SJCRH30 (cell line): ENCODE data around the gene ELMOD3. TPM values are rescaled to one million over a fixed set of nuclear protein-coding genes. Genes with fewer than 3 reads are reported as not detected.
A peak's percentile ranks its signal among the peaks of the same experiment; 100 is the strongest.
"Not testable (repeated sequence)": the region's sequence is repeated elsewhere in the genome, so short reads cannot be mapped to it uniquely, and the experiment has no call there.

Experiments
- DNase-seq, 2 experiments: peaks; one replicate each; pipeline ENCODE4 v3.0.0-alpha.2; 2015 to 2020
- H3K27ac ChIP-seq: fragments of 250-450 bp; sonication (Bioruptor Pico); 2 replicates; pipeline ENCODE4 v1.5.1; 2020; ENCODE audit warnings: mild to moderate bottlenecking, moderate library complexity
- H3K27me3 ChIP-seq: fragments of 250-450 bp; sonication (Bioruptor Pico); 2 replicates; pipeline ENCODE4 v1.5.1; 2020; ENCODE audit warnings: mild to moderate bottlenecking, moderate library complexity
- H3K36me3 ChIP-seq: fragments of 250-450 bp; sonication (Bioruptor Pico); 2 replicates; pipeline ENCODE4 v1.5.1; 2020; ENCODE audit warnings: mild to moderate bottlenecking, moderate library complexity
- H3K4me1 ChIP-seq: fragments of 250-450 bp; sonication (Bioruptor Pico); 2 replicates; pipeline ENCODE4 v1.5.1; 2020; ENCODE audit warnings: mild to moderate bottlenecking, moderate library complexity
- H3K4me3 ChIP-seq: fragments of 250-450 bp; sonication (Bioruptor Pico); 2 replicates; pipeline ENCODE4 v1.5.1; 2020; ENCODE audit warnings: mild to moderate bottlenecking, moderate library complexity
- H3K9me3 ChIP-seq: fragments of 250-450 bp; sonication (Bioruptor Pico); replicated peaks from 2 replicates; pipeline ENCODE4 v1.5.1; 2020; ENCODE audit warnings: mild to moderate bottlenecking, moderate library complexity
- total RNA-seq: library from RNA; depleted of rRNA; stranded (reverse); fragments of >200 nt; shearing (Covaris generic); gene quantifications from 2 replicates; pipeline ENCODE4 v1.2.3, GENCODE V29; 2014

Gene ELMOD3
- total RNA-seq, 1 experiment from 2014 or later: 19.3 TPM

DNA sequence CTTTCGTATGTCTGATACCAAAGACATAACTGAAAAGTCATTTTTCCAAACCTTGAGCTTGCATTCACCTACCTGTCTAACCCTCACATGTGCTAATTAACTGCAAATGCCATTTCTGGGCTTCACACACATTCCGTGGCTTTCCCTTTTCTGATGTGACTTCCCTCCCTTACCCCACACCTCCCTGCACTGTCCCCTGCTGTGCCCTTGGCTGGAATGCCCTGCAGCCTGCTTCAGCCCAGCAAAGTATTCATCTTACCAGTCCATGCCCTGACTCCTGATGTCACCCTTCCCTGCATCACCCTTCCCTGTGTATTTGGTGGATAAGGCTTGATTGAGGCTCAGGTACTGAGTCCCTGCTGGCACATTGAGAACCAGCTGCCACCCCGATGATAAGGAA is 12.4 kb upstream of the ELMOD3 start:
- H3K27me3 ChIP-seq: no peaks in the 10 kb centered on the region
- no peaks in the 10 kb centered on the region for H3K9me3 ChIP-seq
- no peak overlapping the region for H3K27ac ChIP-seq
- DNase-seq: no peak
- no peak overlapping the region for H3K4me3 ChIP-seq
- no peaks in the 10 kb centered on the region for H3K4me1 ChIP-seq
- H3K36me3 ChIP-seq: peaks cover 5% of the 10 kb centered on the region

DNA sequence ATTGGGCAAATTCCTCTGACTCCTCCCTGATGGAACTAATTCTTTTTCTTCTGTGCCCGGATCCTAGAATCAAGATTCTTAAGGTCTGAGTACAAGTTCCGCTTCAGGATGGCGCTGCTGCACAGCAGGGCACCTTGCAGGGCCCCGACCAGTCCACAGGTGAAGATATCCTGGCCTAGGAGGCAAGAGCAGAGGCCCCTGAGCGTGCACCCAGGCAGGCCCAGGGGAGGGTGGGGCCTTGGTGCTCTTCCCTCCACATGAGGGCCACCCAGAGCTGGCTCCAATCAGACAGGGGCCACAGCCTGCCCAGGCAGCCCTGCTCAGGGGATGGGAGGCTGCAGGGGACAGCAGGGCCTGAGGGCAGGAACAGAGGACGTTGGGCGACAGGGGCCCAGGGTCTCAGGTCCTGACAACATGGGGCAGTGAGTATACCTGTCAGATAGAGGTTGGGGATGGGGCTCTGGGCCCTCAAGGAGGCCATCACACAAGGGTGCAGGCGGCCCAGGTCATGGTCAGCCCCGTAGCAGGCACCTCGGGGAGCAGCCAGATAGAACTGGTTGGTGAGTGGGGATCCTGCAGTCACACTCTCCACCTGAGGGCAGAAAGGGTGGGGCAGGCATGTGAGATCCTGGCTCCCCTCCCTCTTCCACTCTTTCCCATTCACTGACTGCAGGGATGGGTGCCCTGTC is 11.2 kb upstream of the ELMOD3 start:
- not testable (repeated sequence) for DNase-seq, H3K9me3 ChIP-seq, H3K27me3 ChIP-seq, H3K36me3 ChIP-seq, H3K4me1 ChIP-seq, H3K4me3 ChIP-seq, H3K27ac ChIP-seq

DNA sequence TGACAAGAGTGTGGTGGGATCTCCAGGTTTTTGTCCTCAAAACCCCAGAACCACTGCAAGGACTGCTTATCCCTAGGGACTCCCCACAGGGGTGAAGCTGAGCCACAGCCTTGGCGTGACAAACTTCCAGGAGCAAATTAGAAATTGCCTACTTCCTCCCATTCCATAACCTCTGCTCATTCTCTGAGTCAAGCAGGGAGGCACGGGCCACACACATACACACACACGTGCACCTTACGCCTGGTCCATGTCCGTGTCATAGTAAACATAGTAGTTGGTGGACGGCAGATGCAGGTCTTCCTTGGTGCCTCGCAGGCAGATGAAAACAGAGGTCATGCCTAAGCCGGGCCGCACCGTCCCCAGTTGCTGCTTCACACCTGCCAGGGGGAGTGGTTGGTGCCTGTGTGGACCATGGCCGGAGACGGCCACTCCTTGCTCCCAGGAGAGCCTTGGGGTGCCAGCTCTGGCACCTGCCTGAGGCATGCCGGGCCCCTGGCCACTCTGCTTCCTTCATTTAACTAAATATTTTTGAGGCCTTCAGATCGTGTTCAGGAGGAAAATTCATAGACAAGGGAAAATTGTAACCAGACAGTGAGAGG is 10.1 kb upstream of the ELMOD3 start:
- H3K36me3 ChIP-seq: peaks cover 17% of the 10 kb centered on the region
- H3K4me3 ChIP-seq: no peak overlapping the region
- DNase-seq: no peak
- no peaks in the 10 kb centered on the region for H3K4me1 ChIP-seq
- no peaks in the 10 kb centered on the region for H3K27me3 ChIP-seq
- H3K27ac ChIP-seq: no peak overlapping the region
- H3K9me3 ChIP-seq: no peaks in the 10 kb centered on the region

DNA sequence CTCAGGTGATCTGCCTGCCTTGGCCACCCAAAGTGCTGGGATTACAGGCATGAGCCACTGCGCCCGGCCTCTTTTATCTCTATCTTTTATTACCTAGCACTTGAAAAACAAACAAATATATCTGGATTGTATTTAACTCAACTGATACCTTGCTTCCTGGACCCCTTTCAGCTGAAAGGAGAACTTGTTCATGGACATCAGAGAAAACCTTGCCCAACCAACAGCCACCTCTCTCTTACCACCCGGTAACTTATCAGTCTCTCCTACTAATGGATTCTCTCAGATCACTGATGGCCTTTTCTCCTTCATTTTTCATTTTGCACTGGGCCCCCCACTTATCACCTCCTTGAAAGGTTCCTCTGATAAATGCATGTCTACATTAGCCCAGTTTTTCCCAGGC is 7.0 kb upstream of the ELMOD3 start:
- Histone ChIP-seq H3K9me3 (no peaks in the 10 kb centered on the region), H3K4me1 (no peaks in the 10 kb centered on the region), H3K27me3 (no peaks in the 10 kb centered on the region), H3K36me3 (peaks cover 22% of the 10 kb centered on the region), H3K4me3 (no peak overlapping the region), H3K27ac (no peak overlapping the region)
- no peak for DNase-seq

DNA sequence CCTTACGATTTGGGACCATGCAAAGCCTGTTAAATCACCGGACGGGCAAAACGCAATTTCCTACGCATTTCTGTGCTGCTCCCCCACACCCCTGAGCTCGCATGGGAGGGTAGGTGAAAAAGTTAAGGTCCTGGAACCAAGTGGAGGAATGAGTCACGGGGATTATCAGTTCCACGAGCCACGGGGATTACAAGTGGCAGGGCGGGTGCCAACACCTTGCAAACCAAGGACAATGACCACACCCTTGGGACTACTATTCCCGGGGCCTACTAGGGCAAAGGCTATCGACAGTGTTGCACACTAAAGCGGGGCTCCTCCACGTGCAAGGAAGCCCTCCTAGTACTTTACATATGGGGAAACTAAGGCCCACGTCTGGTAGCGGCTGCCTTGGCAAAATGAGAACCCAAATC is 688 bp upstream of the ELMOD3 start:
- Histone ChIP-seq H3K4me3 (peak overlapping the region; percentile 81), H3K9me3 (no peaks in the 10 kb centered on the region), H3K4me1 (peaks cover 3% of the 10 kb centered on the region; the same call in 1 of the 2 replicates), H3K27ac (peak overlapping the region; percentile 38), H3K36me3 (peaks cover 14% of the 10 kb centered on the region; the same call in 1 of the 2 replicates), H3K27me3 (no peaks in the 10 kb centered on the region)
- peak; percentile 37 to 48 for DNase-seq

DNA sequence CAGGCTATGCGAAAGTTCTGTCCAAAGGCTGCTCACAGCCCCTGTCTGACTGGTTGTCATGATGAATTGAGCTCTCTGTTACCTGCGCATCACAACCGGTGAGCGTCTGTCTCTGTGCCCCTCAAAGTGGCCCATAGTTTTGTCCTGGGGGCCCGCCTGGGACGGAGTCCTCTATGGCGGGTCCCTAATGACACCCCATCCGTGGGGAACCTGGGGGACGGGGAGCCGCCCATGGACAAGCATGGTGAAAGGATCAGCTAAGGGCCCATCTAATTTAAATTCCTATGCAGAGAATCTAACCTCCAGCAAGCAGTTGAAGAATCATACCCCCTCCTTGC is 473 bp downstream of the ELMOD3 start:
- Histone ChIP-seq H3K36me3 (0 out of 2 replicates have a peak, but pooled peaks cover 6% of the 10 kb centered on the region), H3K27me3 (no peaks in the 10 kb centered on the region), H3K9me3 (no peaks in the 10 kb centered on the region), H3K4me1 (peaks cover 3% of the 10 kb centered on the region; the same call in 1 of the 2 replicates), H3K4me3 (peak overlapping the region; percentile 81), H3K27ac (peak overlapping the region; percentile 49)
- DNase-seq: no peak

DNA sequence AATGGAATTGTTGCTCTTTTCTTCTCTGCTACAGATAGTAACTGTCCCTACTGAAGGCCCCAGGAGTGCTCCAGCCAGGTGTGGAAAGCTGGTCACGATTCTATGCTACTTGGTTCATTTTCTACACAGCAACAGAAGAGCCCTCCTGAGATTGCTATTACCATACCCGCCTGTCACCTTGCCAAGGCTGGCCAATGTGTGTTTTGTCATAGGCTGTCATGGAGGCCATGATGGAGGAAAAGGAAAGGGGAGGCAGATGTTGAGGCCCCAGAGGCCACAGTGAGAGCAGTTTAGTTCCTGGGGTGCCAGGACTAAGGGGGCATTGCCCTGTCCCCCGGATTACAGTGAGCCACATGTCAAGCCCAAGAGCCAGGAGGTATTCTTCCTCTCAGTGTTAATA is 952 bp downstream of the ELMOD3 start:
- Histone ChIP-seq H3K4me3 (peak overlapping the region; percentile 81), H3K9me3 (no peaks in the 10 kb centered on the region), H3K27me3 (no peaks in the 10 kb centered on the region), H3K4me1 (peaks cover 3% of the 10 kb centered on the region; the same call in 1 of the 2 replicates), H3K36me3 (0 out of 2 replicates have a peak, but pooled peaks cover 6% of the 10 kb centered on the region), H3K27ac (no peak overlapping the region)
- no peak for DNase-seq

DNA sequence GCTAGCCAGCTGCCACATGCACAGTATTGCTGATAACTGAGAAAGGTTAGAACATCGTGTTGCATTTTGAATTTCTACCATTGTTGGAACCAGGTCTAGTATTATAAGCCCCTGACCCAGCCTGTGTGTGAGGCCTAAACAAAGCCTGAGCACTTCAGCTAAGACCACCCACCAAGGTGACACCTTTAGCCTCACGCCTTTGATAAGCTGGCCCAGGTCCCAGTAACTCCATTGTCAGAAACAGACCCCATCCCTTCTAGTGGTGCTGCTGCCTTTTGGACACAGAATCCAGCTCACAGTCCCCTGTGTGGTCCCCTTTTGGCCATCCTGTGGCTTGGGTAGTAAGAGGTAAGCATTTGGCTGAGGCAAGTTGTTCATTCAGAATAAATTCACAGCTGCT is 1.6 kb downstream of the ELMOD3 start:
- Histone ChIP-seq H3K9me3 (no peaks in the 10 kb centered on the region), H3K4me3 (no peak overlapping the region), H3K36me3 (0 out of 2 replicates have a peak, but pooled peaks cover 6% of the 10 kb centered on the region), H3K4me1 (peaks cover 3% of the 10 kb centered on the region; the same call in 1 of the 2 replicates), H3K27me3 (no peaks in the 10 kb centered on the region), H3K27ac (no peak overlapping the region)
- DNase-seq: peak in 1 of 2 experiments; percentile 26

DNA sequence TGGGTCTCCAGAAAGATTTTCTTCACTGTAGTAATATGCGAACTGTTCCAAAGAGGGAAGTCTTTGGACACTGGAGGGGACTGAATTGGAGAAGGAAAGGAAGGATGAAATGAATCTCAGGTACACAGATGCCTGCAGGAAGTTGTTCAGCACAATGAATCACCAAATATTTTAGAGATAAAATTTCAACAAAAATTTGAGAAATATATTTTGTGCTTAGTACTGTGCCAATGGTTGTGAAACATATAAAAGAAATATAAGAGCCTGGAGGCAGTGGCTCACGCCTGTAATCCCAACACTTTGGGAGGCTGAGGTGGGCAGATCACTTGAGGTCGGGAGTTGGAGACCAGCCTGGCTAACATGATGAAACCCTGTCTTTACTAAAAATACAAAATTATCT is 3.2 kb downstream of the ELMOD3 start:
- H3K27me3 ChIP-seq: no peaks in the 10 kb centered on the region
- H3K9me3 ChIP-seq: no peaks in the 10 kb centered on the region
- DNase-seq: no peak
- 0 out of 2 replicates have a peak, but pooled peaks cover 6% of the 10 kb centered on the region for H3K36me3 ChIP-seq
- H3K4me1 ChIP-seq: peaks cover 3% of the 10 kb centered on the region; the same call in 1 of the 2 replicates
- no peak overlapping the region for H3K27ac ChIP-seq
- H3K4me3 ChIP-seq: no peak overlapping the region

DNA sequence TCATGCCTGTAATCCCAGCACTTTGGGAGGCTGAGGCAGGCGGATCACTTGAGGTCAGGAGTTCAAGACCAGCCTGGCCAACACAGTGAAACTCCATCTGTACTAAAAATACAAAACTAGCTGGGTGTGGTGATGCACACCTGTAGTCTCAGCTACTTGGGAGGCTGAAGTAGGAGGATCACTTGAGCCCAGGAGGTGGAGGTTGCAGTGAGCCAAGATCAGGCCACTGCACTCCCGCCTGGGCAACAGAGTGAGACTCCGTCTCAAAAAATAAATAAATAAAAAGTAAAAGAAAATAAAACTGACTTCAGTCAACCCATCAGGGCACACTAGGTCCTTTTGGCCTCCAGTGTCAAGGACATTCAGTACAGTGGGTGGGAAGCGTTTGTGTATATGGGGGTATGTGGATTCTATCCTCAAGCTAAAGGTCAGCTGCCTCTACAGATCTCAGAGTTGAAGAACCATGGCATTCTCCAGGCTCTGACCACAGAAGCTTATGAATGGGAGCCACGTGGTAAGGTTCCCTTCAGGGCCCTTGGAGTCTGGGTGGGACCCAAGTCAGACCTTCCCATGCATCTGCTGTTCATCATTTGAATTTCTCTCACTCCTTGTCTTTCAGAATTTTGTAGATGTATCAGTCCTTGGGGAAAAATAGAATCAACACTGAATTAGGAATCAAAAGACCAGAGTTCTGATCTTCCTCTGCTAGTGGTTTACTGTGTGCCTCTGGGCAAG is 8.3 kb downstream of the ELMOD3 start:
- H3K4me3 ChIP-seq, H3K27me3 ChIP-seq, DNase-seq, H3K4me1 ChIP-seq, H3K27ac ChIP-seq, H3K36me3 ChIP-seq, H3K9me3 ChIP-seq: not testable (repeated sequence)

DNA sequence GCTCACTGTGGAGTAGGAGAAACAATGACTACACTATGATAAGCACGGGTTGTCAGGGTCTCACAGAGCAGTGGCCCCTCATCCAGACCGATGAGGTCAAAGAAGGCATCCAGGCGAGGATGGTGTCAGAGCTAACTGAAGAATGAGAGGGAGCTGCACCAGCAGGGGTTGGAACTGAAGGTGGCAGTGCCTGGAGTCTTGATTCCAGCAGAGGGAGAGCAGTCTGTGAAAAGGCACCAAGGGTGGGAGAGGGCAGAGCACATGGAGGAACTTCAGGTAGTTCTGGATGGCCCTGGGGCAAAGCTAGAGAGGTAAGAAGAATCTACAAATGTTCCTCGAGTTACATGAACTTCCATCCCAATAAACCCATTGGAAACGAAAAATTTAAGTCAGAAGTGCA is 12.6 kb downstream of the ELMOD3 start:
- DNase-seq: no peak
- Histone ChIP-seq H3K4me3 (no peak overlapping the region), H3K27me3 (no peaks in the 10 kb centered on the region), H3K9me3 (no peaks in the 10 kb centered on the region; the same call in 1 of the 2 replicates), H3K36me3 (peaks cover 8% of the 10 kb centered on the region; the same call in 1 of the 2 replicates), H3K4me1 (no peaks in the 10 kb centered on the region), H3K27ac (no peak overlapping the region)

DNA sequence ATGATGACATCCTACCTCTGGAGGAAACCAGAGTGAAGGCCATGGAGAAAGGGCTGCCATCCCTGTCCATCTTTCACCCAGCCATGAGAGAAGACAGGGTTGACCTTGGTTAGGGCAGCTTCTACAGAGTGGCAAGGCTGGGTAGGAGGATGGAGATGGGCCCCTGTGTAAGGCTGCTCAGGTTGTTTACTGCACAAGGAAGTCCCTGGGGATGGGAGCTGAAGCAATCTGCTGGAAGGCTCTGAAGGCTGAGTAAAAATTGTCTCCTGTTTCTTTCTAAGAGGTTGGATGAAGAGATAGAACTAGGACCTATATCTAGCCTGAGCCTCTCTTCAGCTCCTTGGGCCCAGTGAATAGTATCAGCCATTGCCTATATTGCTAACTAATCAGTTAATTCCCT is 14.4 kb downstream of the ELMOD3 start:
- no peak for DNase-seq
- Histone ChIP-seq H3K36me3 (no peaks in the 10 kb centered on the region), H3K4me1 (no peaks in the 10 kb centered on the region), H3K27ac (no peak overlapping the region), H3K9me3 (no peaks in the 10 kb centered on the region), H3K27me3 (no peaks in the 10 kb centered on the region), H3K4me3 (no peak overlapping the region)

DNA sequence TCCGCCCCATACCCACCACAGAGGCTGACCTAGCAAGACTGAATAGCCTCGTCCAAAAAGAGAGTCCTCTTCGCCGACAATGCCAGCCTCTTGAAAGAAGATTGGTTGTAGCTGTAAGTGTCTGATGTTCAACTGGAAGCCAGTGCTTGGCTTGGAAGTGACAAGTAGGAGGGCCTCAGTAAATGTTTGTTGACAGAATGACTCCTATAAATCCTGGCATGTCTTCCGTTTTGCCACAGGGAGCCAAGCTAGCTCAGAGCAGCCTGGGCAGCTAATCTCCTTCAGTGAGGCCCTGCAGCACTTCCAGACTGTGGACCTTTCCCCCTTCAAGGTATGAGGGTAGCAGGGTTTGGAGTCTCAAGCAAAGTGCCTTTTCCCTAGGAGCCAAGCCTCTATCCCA is 14.9 kb downstream of the ELMOD3 start:
- Histone ChIP-seq H3K27me3 (no peaks in the 10 kb centered on the region), H3K36me3 (no peaks in the 10 kb centered on the region), H3K4me3 (no peak overlapping the region), H3K4me1 (no peaks in the 10 kb centered on the region), H3K27ac (no peak overlapping the region), H3K9me3 (no peaks in the 10 kb centered on the region)
- DNase-seq: no peak

DNA sequence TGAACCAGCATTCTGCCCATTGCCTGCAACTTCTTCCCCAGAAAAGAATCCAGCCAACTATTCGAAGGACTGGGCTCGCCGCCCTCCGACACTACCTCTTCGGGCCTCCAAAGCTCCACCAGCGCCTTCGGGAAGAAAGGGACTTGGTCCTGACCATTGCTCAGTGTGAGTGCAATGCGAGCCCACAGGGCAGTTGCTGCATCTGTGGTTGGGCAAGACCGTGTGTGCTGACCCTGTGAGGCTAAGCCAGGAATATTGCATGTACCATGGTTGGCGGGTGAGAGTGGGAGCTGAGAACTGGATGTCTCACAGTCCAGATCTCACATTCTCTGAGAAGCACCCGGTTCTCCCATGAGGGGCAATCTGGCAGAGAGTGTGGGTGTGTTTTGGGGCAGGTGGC is 16.5 kb downstream of the ELMOD3 start:
- Histone ChIP-seq H3K36me3 (no peaks in the 10 kb centered on the region), H3K9me3 (no peaks in the 10 kb centered on the region), H3K27me3 (no peaks in the 10 kb centered on the region), H3K4me1 (no peaks in the 10 kb centered on the region), H3K4me3 (no peak overlapping the region), H3K27ac (no peak overlapping the region)
- no peak for DNase-seq
